Stimulated activated CD4-positive, alpha-beta T cell treated with anti-CD3 and anti-CD28 coated beads, Interleukin-2, amount 100 ng/mL, for 48 hours (primary cell): ENCODE measurements around the gene BCAT1.

Experiments used
- DNase-seq, 2 donors: peaks; one replicate each; pipeline ENCODE4 v3.0.0-alpha.2; 2020

Gene BCAT1

GRCh38 chr12:24803430-24804245 lies 145.3 kb downstream of the BCAT1 start:
- DNase-seq: no peak

- DNase-seq: no peak
Observed at GRCh38 chr12:24798335-24798734, 150.6 kb downstream of the BCAT1 start.

GRCh38 chr12:24797901-24798300 lies 151.0 kb downstream of the BCAT1 start:
- no peak for DNase-seq

- no peak for DNase-seq
Observed at GRCh38 chr12:24796876-24797275, 152.0 kb downstream of the BCAT1 start.

GRCh38 chr12:24795699-24796347 lies 153.1 kb downstream of the BCAT1 start:
- DNase-seq: no peak

- DNase-seq: no peak
Observed at GRCh38 chr12:24791622-24792021, 157.3 kb downstream of the BCAT1 start.

- no peak for DNase-seq
Observed at GRCh38 chr12:24788886-24789285, 160.0 kb downstream of the BCAT1 start.

GRCh38 chr12:24780697-24781368 lies 168.1 kb downstream of the BCAT1 start:
- no peak for DNase-seq

- DNase-seq: no peak
Observed at GRCh38 chr12:24778486-24779304, 170.2 kb downstream of the BCAT1 start.

GRCh38 chr12:24777359-24777758 lies 171.5 kb downstream of the BCAT1 start:
- no peak for DNase-seq

- no peak for DNase-seq
Observed at GRCh38 chr12:24776861-24777260, 172.0 kb downstream of the BCAT1 start.

- DNase-seq: no peak
Observed at GRCh38 chr12:24775073-24775472, 173.8 kb downstream of the BCAT1 start.

GRCh38 chr12:24773996-24774395 lies 174.9 kb downstream of the BCAT1 start:
- DNase-seq: no peak

- DNase-seq: no peak
Observed at GRCh38 chr12:24772813-24773212, 176.1 kb downstream of the BCAT1 start.

- DNase-seq: no peak
Observed at GRCh38 chr12:24770821-24771220, 178.1 kb downstream of the BCAT1 start.

GRCh38 chr12:24770334-24770733 lies 178.6 kb downstream of the BCAT1 start:
- no peak for DNase-seq

- no peak for DNase-seq
Observed at GRCh38 chr12:24769682-24770081, 179.2 kb downstream of the BCAT1 start.

- DNase-seq: no peak
Observed at GRCh38 chr12:24768415-24768814, 180.5 kb downstream of the BCAT1 start.

- DNase-seq: no peak
Observed at GRCh38 chr12:24767016-24767415, 181.9 kb downstream of the BCAT1 start.

GRCh38 chr12:24764712-24765111 lies 184.2 kb downstream of the BCAT1 start:
- no peak for DNase-seq

- DNase-seq: no peak
Observed at GRCh38 chr12:24760606-24761378, 188.1 kb downstream of the BCAT1 start.

- no peak for DNase-seq
Observed at GRCh38 chr12:24760162-24760561, 188.7 kb downstream of the BCAT1 start.
